Natural killer cell (primary cell): ENCODE data around the gene CLDN10. TPM values are rescaled to one million over a fixed set of nuclear protein-coding genes. Genes with fewer than 3 reads are reported as not detected.
"Not testable (repeated sequence)": the region's sequence is repeated elsewhere in the genome, so short reads cannot be mapped to it uniquely, and the experiment has no call there.

Experiments used
- ATAC-seq, 3 donors: fragments of 150-1000 bp in 2 of 3; fragments of 200-7000 bp in 1 of 3; cut with Tn5 transposase; 1 replicate in 1 of 3; 2 replicates in 2 of 3; pipeline ENCODE4 v1.10.0; 2021; ENCODE audit warnings: mild to moderate bottlenecking in 2 of 3, moderate library complexity in 2 of 3
- DNase-seq, 2 donors: peaks; one replicate each; pipeline versions ENCODE4 v3.0.0 to v3.0.0-alpha.2; 2013 to 2021; ENCODE audit warnings: mixed read lengths in 1 of 2
- H3K27ac ChIP-seq: one replicate; pipeline ENCODE4 v1.5.1; 2013; ENCODE audit warnings: mild to moderate bottlenecking, low read length
- H3K27me3 ChIP-seq: one replicate; pipeline ENCODE4 v1.6.1; 2013; ENCODE audit warnings: low read length; ENCODE audit not compliant: control insufficient read depth, insufficient read depth
- H3K36me3 ChIP-seq: one replicate; pipeline ENCODE4 v1.6.1; 2013; ENCODE audit warnings: low read length; ENCODE audit not compliant: control insufficient read depth, insufficient read depth
- H3K4me1 ChIP-seq: one replicate; pipeline ENCODE4 v1.6.1; 2013; ENCODE audit warnings: low read length; ENCODE audit not compliant: control insufficient read depth, insufficient read depth
- H3K4me3 ChIP-seq: one replicate; pipeline ENCODE4 v1.5.1; 2013; ENCODE audit warnings: low read length
- H3K9me3 ChIP-seq: one replicate; pipeline ENCODE4 v1.6.1; 2013; ENCODE audit warnings: low read length; ENCODE audit not compliant: control insufficient read depth, insufficient read depth
- H3K27ac Mint-ChIP-seq, 2 donors: one replicate each; pipeline ENCODE4 v1.8.0; 2022; ENCODE audit warnings: mild to moderate bottlenecking in 2 of 2, mixed read lengths in 2 of 2, moderate library complexity in 1 of 2
- H3K27me3 Mint-ChIP-seq, 2 donors: one replicate each; pipeline ENCODE4 v1.8.0; 2022; ENCODE audit warnings: low read depth in 2 of 2, mixed read lengths in 2 of 2
- H3K36me3 Mint-ChIP-seq: one replicate; pipeline ENCODE4 v1.8.0; 2022; ENCODE audit warnings: mixed read lengths
- H3K4me1 Mint-ChIP-seq, 2 donors: one replicate each; pipeline ENCODE4 v1.8.0; 2022; ENCODE audit warnings: mixed read lengths in 2 of 2
- H3K4me3 Mint-ChIP-seq: one replicate; pipeline ENCODE4 v1.8.0; 2022; ENCODE audit warnings: mild to moderate bottlenecking, moderate library complexity, mixed read lengths
- H3K9me3 Mint-ChIP-seq, 2 donors: one replicate each; pipeline ENCODE4 v1.8.0; 2022; ENCODE audit warnings: mixed read lengths in 2 of 2
- WGBS: methylation state at CpG from one replicate; pipeline ENCODE4 v1.1.7; 2013; ENCODE audit warnings: missing lambda C conversion rate; ENCODE audit not compliant: insufficient coverage; 5-methylcytosine and 5-hydroxymethylcytosine counted together
- intact Hi-C: fragments of 100-400 bp; cut with micrococcal nuclease; formaldehyde crosslinking; loops from one replicate; pipeline ENCODE4 v1.14.2; 2022
- total RNA-seq, 4 donors: library from RNA; stranded (reverse); fragments of 120-200 nt in 1 of 4; gene quantifications; one replicate each; pipeline versions ENCODE4 v1.2.3 to v1.2.4, GENCODE V29; 2013 to 2022
- TF ChIP-seq, protein P1 (sequence below): fragments of 200-600 bp; IDR thresholded peaks from one replicate; pipeline ENCODE4 v1.8.0; 2022; ENCODE audit warnings: antibody characterized with exemption

CLDN10 gene
- total RNA-seq, 3 donors from 2014 or later (not counting 1 experiment from before 2014, with no cell fraction given), result not detected

GRCh38 chr13:95559100-95559499 lies 6.6 kb downstream of the CLDN10 start:
- H3K27ac ChIP-seq, result no peak overlapping the region
- H3K36me3 ChIP-seq, result no peaks in the 10 kb centered on the region
- Mint-ChIP-seq H3K4me3 (no peak overlapping the region), H3K36me3 (no peaks in the 10 kb centered on the region), H3K27ac (no peak overlapping the region), H3K4me1 (peaks cover 0 to 3% of the 10 kb centered on the region in 2 donors), H3K9me3 (no peaks in the 10 kb centered on the region), H3K27me3 (peaks cover 15 to 17% of the 10 kb centered on the region in 2 donors)
- intact Hi-C loops, result no loop called here
- H3K4me3 ChIP-seq, result no peak overlapping the region
- 83% methylated on average over 3 of the region's 6 CpGs for WGBS
- ATAC-seq, result no peak
- H3K4me1 ChIP-seq, result no peaks in the 10 kb centered on the region
- H3K9me3 ChIP-seq, result no peaks in the 10 kb centered on the region
- H3K27me3 ChIP-seq, result peaks cover 10% of the 10 kb centered on the region
- TF ChIP-seq, protein P1, sequence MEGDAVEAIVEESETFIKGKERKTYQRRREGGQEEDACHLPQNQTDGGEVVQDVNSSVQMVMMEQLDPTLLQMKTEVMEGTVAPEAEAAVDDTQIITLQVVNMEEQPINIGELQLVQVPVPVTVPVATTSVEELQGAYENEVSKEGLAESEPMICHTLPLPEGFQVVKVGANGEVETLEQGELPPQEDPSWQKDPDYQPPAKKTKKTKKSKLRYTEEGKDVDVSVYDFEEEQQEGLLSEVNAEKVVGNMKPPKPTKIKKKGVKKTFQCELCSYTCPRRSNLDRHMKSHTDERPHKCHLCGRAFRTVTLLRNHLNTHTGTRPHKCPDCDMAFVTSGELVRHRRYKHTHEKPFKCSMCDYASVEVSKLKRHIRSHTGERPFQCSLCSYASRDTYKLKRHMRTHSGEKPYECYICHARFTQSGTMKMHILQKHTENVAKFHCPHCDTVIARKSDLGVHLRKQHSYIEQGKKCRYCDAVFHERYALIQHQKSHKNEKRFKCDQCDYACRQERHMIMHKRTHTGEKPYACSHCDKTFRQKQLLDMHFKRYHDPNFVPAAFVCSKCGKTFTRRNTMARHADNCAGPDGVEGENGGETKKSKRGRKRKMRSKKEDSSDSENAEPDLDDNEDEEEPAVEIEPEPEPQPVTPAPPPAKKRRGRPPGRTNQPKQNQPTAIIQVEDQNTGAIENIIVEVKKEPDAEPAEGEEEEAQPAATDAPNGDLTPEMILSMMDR, result no peak
- no peak for DNase-seq

- no peaks in the 10 kb centered on the region for H3K4me1 ChIP-seq
- Mint-ChIP-seq H3K4me1 (no peaks in the 10 kb centered on the region), H3K27ac (no peak overlapping the region), H3K27me3 (peaks cover 5 to 14% of the 10 kb centered on the region in 2 donors), H3K4me3 (no peak overlapping the region), H3K36me3 (no peaks in the 10 kb centered on the region), H3K9me3 (no peaks in the 10 kb centered on the region)
- intact Hi-C loops, result no loop called here
- H3K4me3 ChIP-seq, result no peak overlapping the region
- ATAC-seq (no peak), DNase-seq (no peak)
- no peaks in the 10 kb centered on the region for H3K9me3 ChIP-seq
- TF ChIP-seq, protein P1, result no peak
- 84% methylated on average over 6 of the region's 6 CpGs for WGBS
- H3K27me3 ChIP-seq, result peaks cover 4% of the 10 kb centered on the region
- no peak overlapping the region for H3K27ac ChIP-seq
- H3K36me3 ChIP-seq, result no peaks in the 10 kb centered on the region
These were observed 7.9 kb downstream of the CLDN10 start for GRCh38 chr13:95560387-95560786.

DNA sequence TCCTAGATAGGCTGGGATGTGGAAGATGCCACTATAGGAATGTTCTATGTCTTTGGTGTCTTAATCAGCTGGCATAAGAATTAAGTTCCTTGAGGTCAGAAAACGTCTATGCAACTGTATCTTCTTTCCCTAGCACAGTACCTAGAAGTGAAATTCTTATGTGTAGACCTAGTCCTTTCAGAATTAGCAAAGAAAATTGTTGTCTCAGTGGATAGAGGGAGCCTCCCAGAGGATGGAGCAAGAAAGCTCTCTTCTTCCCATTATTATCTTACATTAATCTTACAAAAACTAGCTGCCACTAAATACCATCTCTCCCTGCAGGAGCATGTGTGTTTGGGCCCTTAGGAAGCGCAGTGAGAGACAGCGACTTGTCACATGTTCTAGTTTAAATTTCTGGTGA lies 11.6 kb downstream of the CLDN10 start:
- TF ChIP-seq, protein P1, result no peak
- no peak overlapping the region for H3K4me3 Mint-ChIP-seq
- WGBS, result 87% methylated on average over 3 of the region's 3 CpGs

GRCh38 chr13:95564733-95565291 lies 12.3 kb downstream of the CLDN10 start:
- DNase-seq, result no peak
- no peak for ATAC-seq
- 17% methylated on average over 5 of the region's 5 CpGs for WGBS

More for the DNA sequence above, 11.6 kb downstream of the CLDN10 start:
- intact Hi-C loops, result no loop called here
- H3K4me1 Mint-ChIP-seq, result no peaks in the 10 kb centered on the region
- H3K27me3 ChIP-seq, result no peaks in the 10 kb centered on the region
- ATAC-seq (no peak), DNase-seq (no peak)
- H3K36me3 Mint-ChIP-seq, result no peaks in the 10 kb centered on the region
- H3K4me1 ChIP-seq, result no peaks in the 10 kb centered on the region
- peaks cover 5 to 16% of the 10 kb centered on the region in 2 donors for H3K27me3 Mint-ChIP-seq
- no peaks in the 10 kb centered on the region for H3K36me3 ChIP-seq
- peaks cover 0 to 2% of the 10 kb centered on the region in 2 donors for H3K9me3 Mint-ChIP-seq
- H3K27ac ChIP-seq, result no peak overlapping the region
- H3K4me3 ChIP-seq, result no peak overlapping the region
- H3K27ac Mint-ChIP-seq, result no peak overlapping the region
- no peaks in the 10 kb centered on the region for H3K9me3 ChIP-seq

DNA sequence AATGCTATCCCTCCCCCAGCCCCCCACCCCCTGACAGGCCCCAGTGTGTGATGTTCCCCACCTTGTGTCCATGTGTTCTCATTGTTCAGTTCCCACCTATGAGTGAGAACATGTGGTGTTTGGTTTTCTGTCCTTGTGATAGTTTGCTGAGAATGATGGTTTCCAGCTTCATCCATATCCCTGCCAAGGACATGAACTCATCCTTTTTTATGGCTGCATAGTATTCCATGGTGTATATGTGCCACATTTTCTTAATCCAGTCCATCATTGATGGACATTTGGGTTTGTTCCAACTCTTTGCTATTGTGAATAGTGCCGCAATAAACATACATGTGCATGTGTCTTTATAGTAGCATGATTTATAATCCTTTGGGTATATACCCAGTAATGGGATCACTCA lies 13.2 kb downstream of the CLDN10 start:
- H3K9me3 Mint-ChIP-seq, H3K4me3 ChIP-seq, H3K4me1 Mint-ChIP-seq, H3K36me3 ChIP-seq, H3K4me1 ChIP-seq, intact Hi-C loops, H3K27ac Mint-ChIP-seq, H3K9me3 ChIP-seq, H3K36me3 Mint-ChIP-seq, ATAC-seq, H3K4me3 Mint-ChIP-seq, DNase-seq, H3K27ac ChIP-seq, H3K27me3 ChIP-seq: not testable (repeated sequence)
- WGBS, result 100% methylated on average over 1 of the region's 1 CpG
- H3K27me3 Mint-ChIP-seq, result peaks cover 5 to 16% of the 10 kb centered on the region in 2 donors

More at GRCh38 chr13:95564733-95565291, 12.3 kb downstream of the CLDN10 start:
- no peak overlapping the region for H3K27ac Mint-ChIP-seq
- Histone ChIP-seq H3K9me3 (no peaks in the 10 kb centered on the region), H3K4me1 (no peaks in the 10 kb centered on the region), H3K36me3 (no peaks in the 10 kb centered on the region), H3K4me3 (no peak overlapping the region), H3K27me3 (no peaks in the 10 kb centered on the region), H3K27ac (no peak overlapping the region)
- H3K36me3 Mint-ChIP-seq, result no peaks in the 10 kb centered on the region
- no peak overlapping the region for H3K4me3 Mint-ChIP-seq
- intact Hi-C loops, result no loop called here
- TF ChIP-seq, protein P1, result no peak
- H3K4me1 Mint-ChIP-seq, result no peaks in the 10 kb centered on the region
- H3K9me3 Mint-ChIP-seq, result peaks cover 0 to 2% of the 10 kb centered on the region in 2 donors
- peaks cover 5 to 16% of the 10 kb centered on the region in 2 donors for H3K27me3 Mint-ChIP-seq
